ENCODE measurements around the gene CDH18.

CDH18 gene

GRCh38 chr5:19917588-19918122 is 70.3 kb downstream of the CDH18 start:
- TF ChIP-seq, protein P1, sequence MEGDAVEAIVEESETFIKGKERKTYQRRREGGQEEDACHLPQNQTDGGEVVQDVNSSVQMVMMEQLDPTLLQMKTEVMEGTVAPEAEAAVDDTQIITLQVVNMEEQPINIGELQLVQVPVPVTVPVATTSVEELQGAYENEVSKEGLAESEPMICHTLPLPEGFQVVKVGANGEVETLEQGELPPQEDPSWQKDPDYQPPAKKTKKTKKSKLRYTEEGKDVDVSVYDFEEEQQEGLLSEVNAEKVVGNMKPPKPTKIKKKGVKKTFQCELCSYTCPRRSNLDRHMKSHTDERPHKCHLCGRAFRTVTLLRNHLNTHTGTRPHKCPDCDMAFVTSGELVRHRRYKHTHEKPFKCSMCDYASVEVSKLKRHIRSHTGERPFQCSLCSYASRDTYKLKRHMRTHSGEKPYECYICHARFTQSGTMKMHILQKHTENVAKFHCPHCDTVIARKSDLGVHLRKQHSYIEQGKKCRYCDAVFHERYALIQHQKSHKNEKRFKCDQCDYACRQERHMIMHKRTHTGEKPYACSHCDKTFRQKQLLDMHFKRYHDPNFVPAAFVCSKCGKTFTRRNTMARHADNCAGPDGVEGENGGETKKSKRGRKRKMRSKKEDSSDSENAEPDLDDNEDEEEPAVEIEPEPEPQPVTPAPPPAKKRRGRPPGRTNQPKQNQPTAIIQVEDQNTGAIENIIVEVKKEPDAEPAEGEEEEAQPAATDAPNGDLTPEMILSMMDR (conservative IDR thresholded peaks at IDR 0.05; ENCODE audit: low read length) = no peak

GRCh38 chr5:19910136-19910535 is 77.9 kb downstream of the CDH18 start:
- no peak for DNase-seq (ENCODE audit: low read depth)
- H3K4me3 ChIP-seq (ENCODE audit: low read length) = no peak overlapping the region
- TF ChIP-seq, protein P1 (conservative IDR thresholded peaks at IDR 0.05; ENCODE audit: low read length) = no peak

More at GRCh38 chr5:19917588-19918122, 70.3 kb downstream of the CDH18 start:
- peak; percentile 0 for DNase-seq (ENCODE audit: low read depth)
- no peak overlapping the region for H3K4me3 ChIP-seq (ENCODE audit: low read length)

GRCh38 chr5:19904766-19905165 is 83.2 kb downstream of the CDH18 start:
- no peak overlapping the region for H3K4me3 ChIP-seq (ENCODE audit: low read length)
- TF ChIP-seq, protein P1 (conservative IDR thresholded peaks at IDR 0.05; ENCODE audit: low read length) = no peak
- no peak for DNase-seq (ENCODE audit: low read depth)

GRCh38 chr5:19903611-19904010 is 84.4 kb downstream of the CDH18 start:
- H3K4me3 ChIP-seq (ENCODE audit: low read length) = no peak overlapping the region
- TF ChIP-seq, protein P1 (conservative IDR thresholded peaks at IDR 0.05; ENCODE audit: low read length) = no peak
- peak; percentile 35 for DNase-seq (ENCODE audit: low read depth)

DNA sequence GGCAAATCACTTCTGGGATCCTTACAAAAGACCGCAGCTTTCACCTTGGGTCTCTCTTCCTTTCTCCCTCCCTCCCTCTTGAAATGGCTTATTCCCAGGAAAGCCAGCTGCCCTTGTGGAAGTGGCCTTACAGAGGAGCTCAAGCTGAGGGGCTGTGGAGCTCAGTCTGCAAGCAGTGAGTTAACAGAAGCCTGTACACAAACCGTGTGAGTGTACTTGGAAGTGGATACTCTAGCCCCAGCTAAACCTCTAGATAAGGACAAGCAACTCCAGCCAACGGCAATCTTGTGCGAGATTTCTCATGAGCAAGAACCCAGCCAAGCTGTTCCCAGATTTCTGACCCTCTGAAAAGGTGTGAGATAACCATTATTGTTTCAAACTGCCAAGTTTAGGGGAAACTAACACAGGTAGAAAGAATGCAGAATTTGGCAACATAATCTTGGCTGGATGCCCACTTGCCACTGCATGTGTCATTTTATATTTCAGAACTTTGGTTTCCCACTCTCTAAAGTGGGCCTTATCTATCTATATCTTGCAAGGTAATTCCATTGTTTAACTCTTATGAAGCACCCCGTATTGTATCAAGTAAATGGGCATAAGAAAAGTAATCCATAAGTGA is 85.6 kb downstream of the CDH18 start:
- TF ChIP-seq, protein P1 (conservative IDR thresholded peaks at IDR 0.05; ENCODE audit: low read length) = no peak
- DNase-seq (ENCODE audit: low read depth) = no peak
- no peak overlapping the region for H3K4me3 ChIP-seq (ENCODE audit: low read length)

GRCh38 chr5:19900269-19900668 is 87.7 kb downstream of the CDH18 start:
- DNase-seq (ENCODE audit: low read depth) = no peak
- TF ChIP-seq, protein P1 (conservative IDR thresholded peaks at IDR 0.05; ENCODE audit: low read length) = no peak
- H3K4me3 ChIP-seq (ENCODE audit: low read length) = no peak overlapping the region

DNA sequence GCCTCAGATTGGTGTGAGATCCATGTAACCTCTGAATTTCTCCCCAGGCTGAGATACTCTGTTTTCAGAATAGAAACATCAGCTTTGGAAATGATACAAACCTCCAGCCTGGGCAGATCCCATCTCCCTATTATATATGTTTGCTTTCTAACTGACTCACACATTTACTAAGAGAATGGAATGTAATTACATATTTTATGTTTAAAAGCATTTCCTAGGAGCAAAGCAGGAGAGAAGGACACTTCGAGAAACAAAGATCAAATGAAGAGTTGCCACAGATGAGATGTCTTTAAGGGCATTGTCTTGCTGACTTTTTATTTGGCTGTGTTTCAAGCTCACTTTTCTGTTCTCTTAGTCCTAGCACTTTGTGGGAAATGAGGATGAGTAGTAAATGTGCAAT is 96.3 kb downstream of the CDH18 start:
- TF ChIP-seq, protein P1 (conservative IDR thresholded peaks at IDR 0.05; ENCODE audit: low read length) = no peak
- no peak overlapping the region for H3K4me3 ChIP-seq (ENCODE audit: low read length)
- peak; percentile 42 for DNase-seq (ENCODE audit: low read depth)

Measured in AG10803 (cell line).